LNCAP (cell line): ENCODE measurements around the gene OLFML2B.

ENCODE experiments used
- TF ChIP-seq, protein P1 (sequence below): fragments of 450-650 bp; IDR thresholded peaks from 2 replicates; pipeline ENCODE4 v1.5.1; 2017; ENCODE audit warnings: mild to moderate bottlenecking

OLFML2B gene

GRCh38 chr1:162019446-162019845, 4.2 kb downstream of the OLFML2B start:
- TF ChIP-seq, protein P1, sequence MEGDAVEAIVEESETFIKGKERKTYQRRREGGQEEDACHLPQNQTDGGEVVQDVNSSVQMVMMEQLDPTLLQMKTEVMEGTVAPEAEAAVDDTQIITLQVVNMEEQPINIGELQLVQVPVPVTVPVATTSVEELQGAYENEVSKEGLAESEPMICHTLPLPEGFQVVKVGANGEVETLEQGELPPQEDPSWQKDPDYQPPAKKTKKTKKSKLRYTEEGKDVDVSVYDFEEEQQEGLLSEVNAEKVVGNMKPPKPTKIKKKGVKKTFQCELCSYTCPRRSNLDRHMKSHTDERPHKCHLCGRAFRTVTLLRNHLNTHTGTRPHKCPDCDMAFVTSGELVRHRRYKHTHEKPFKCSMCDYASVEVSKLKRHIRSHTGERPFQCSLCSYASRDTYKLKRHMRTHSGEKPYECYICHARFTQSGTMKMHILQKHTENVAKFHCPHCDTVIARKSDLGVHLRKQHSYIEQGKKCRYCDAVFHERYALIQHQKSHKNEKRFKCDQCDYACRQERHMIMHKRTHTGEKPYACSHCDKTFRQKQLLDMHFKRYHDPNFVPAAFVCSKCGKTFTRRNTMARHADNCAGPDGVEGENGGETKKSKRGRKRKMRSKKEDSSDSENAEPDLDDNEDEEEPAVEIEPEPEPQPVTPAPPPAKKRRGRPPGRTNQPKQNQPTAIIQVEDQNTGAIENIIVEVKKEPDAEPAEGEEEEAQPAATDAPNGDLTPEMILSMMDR: no peak

DNA sequence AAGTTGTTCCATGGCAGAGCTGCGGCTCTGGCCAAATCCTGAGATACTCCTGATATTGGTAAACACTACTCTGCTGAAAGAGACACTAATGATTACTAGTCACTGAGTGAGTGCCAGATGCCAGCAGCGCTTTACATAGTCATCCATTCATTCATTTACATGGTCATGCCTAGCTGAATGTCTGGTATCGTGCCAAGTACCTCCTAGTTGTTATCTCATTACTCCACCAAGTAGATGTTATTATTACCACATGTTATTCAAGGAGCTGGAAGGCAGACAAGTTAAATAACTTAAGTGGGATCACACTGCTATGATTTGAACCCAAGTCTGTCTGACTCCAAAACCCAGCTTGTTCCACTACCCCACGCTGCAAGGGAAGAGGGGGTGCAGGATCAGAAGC, 4.7 kb downstream of the OLFML2B start:
- TF ChIP-seq, protein P1: no peak

DNA sequence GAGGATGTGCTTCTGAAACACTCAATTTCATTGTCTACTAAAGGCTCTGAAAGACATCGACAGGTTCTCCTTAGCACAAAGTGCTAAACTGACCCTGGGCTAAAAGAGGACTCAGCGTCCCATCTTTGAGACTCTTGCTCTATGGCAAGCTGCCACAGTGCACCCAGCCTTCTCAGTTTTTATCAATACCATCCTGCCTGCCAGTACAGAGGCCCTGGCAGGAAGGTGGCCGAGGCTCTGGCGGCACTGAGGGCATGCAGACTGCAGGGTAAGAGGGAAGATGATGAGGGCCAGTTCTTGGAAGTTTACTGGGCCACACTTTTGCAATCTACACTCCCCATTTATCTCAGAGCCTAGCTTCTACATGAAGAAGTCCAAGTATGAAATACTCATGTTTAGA, 5.3 kb downstream of the OLFML2B start:
- TF ChIP-seq, protein P1: no peak

GRCh38 chr1:162016631-162017030, 7.0 kb downstream of the OLFML2B start:
- TF ChIP-seq, protein P1: no peak

GRCh38 chr1:162015196-162015595, 8.5 kb downstream of the OLFML2B start:
- TF ChIP-seq, protein P1: no peak

GRCh38 chr1:162014202-162014601, 9.5 kb downstream of the OLFML2B start:
- TF ChIP-seq, protein P1: no peak

- TF ChIP-seq, protein P1: no peak
These were observed 10.4 kb downstream of the OLFML2B start for GRCh38 chr1:162013289-162013688.

DNA sequence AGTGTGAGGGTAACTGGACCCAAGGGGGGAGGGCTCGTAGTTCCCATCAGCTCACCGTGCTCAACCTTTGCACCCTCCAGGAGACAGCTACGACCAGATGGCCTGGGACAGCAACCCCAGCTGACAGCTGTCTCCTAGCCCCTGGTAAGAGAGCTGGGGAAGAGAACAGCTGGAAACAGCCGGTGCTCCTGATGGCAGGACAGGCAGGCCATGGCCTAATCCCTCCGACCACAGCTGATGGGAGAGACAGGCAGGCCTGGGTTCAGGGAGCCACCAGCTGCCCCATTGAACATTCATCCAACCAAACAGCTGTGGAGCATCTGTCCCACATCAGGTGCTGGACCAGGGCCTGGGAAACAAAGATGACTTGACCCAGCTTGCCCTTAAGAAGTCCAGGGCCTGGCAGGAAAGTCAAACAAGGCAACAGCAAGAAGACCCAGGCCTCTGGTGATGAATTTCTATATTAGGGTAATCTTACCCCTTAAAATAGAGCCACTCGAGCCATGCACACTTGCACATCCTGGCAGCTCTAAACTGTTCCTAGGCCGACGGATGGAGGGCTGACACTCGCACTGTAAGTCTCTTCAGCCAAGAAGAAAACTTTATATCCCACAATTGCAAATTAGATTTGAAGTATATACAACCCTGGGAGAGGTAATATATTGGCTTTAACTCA, 12.2 kb downstream of the OLFML2B start:
- TF ChIP-seq, protein P1: no peak
